Breast epithelium (tissue), 4 donors: ENCODE measurements around the gene RERE. TPM values are rescaled to one million over a fixed set of nuclear protein-coding genes. Genes with fewer than 3 reads are reported as not detected.
"Not testable (repeated sequence)": the region's sequence is repeated elsewhere in the genome, so short reads cannot be mapped to it uniquely, and the experiment has no call there.

Experiments
- DNase-seq, 2 donors: peaks; one replicate each; pipeline ENCODE4 v3.0.0-alpha.2; 2019; ENCODE audit warnings: low spot score in 2 of 2
- H3K27ac ChIP-seq, 2 donors: fragments of 200-600 bp; sonication (generic) in 1 of 2; one replicate each; pipeline ENCODE4 v1.5.1; 2016 to 2019; ENCODE audit warnings: mild to moderate bottlenecking in 1 of 2
- H3K27me3 ChIP-seq, 2 donors: fragments of 200-600 bp; sonication (generic) in 1 of 2; one replicate each; pipeline versions ENCODE4 v1.5.1 to v1.6.0; 2017 to 2019; ENCODE audit warnings: control low read depth in 1 of 2, mild to moderate bottlenecking in 1 of 2
- H3K36me3 ChIP-seq: fragments of 200-600 bp; one replicate; pipeline ENCODE4 v1.5.1; 2019
- H3K4me1 ChIP-seq, 2 donors: fragments of 200-600 bp; sonication (generic); one replicate each; pipeline ENCODE4 v1.5.1; 2016 to 2019; ENCODE audit warnings: control low read depth in 1 of 2
- H3K4me3 ChIP-seq, 3 donors: fragments of 200-600 bp; sonication (generic); 1 replicate in 2 of 3; 2 replicates in 1 of 3; pipeline ENCODE4 v1.5.1; 2016 to 2019; ENCODE audit warnings: mild to moderate bottlenecking in 3 of 3, moderate library complexity in 2 of 3
- H3K9me3 ChIP-seq, 2 donors: fragments of 200-600 bp; sonication (generic) in 1 of 2; one replicate each; pipeline ENCODE4 v1.5.1; 2016 to 2019; ENCODE audit warnings: control low read depth in 1 of 2
- POLR2A ChIP-seq: fragments of 450-650 bp; IDR thresholded peaks from one replicate; pipeline ENCODE4 v1.6.1; 2016; ENCODE audit warnings: antibody characterized with exemption, mild to moderate bottlenecking, moderate library complexity
- POLR2AphosphoS5 ChIP-seq, 3 donors: sonication (generic); formaldehyde crosslinking; IDR thresholded peaks; one replicate each; pipeline ENCODE4 v1.6.1; 2017; ENCODE audit warnings: antibody characterized with exemption in 3 of 3
- intact Hi-C: fragments of 100-400 bp; cut with DNase I; formaldehyde crosslinking; loops from one replicate; pipeline ENCODE4 v1.15.1; 2023; ENCODE audit warnings: low total_unique reads
- total RNA-seq, 3 donors: library from RNA; depleted of rRNA; stranded (reverse); fragments of >200 nt; gene quantifications; one replicate each; pipeline ENCODE4 v1.1.0, GENCODE V29; 2016
- TF ChIP-seq, protein P1 (sequence below), 3 donors: fragments of 450-650 bp; IDR thresholded peaks; one replicate each; pipeline ENCODE4 v1.5.1; 2016 to 2017; ENCODE audit warnings: antibody characterized with exemption in 3 of 3, mild to moderate bottlenecking in 3 of 3, moderate library complexity in 3 of 3

Gene RERE
- total RNA-seq, 3 donors from 2014 or later, result 65.8 to 166 (median 123) TPM

DNA sequence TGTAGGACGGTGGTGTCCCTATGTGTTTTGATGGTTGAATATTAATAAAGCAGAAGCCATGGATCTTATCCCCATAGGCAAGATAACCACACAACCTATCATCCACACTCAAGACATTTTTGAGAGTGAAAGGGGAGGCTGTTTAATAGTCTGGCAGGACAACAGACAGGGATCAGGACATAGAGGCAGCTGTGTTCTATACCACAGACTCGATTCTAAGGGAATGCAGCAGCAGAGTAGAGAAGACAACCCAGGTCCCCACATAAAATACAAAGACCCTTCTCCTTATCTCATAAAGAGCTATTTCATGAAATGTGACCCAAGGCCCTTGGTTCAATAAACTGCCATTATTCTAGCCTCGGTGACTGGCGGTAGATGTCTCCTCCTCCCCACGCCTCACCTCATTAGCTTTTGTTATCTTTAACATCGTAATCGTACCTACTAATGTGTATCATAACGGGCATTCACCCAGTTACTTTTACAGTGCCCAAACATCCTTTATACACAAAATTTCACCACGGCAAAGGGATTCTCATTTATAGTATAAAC is 196.3 kb downstream of the RERE start:
- H3K27ac ChIP-seq, intact Hi-C loops, H3K9me3 ChIP-seq, H3K36me3 ChIP-seq, DNase-seq, H3K27me3 ChIP-seq, H3K4me1 ChIP-seq, H3K4me3 ChIP-seq: not testable (repeated sequence)

DNA sequence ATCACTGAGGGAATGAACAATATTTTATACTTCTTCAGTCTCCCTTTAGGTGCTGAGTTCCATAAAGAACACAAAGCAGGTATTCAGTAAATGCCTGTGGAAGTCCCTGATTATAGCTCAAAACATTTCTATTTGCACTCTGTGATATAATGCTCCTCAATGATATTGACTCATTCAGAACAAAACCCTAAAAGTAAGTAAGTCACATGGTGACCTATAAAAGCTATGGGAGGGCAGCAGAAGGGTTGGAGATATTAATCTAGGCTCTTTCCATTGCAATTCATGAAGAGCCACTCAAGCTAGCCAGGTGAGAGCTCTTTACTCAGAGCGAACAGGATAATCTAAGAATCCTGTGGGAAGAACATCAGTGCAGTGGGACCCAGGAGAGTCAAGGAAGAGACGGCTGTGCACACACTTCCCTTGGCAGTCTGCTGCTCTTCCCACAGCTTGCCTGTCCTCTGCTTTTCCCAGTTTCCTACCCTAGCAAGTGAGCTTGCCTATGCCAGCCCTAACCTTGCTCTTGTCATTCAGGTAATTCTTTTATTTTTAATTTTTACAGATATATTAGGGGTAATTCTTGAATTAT is 197.4 kb downstream of the RERE start:
- H3K27me3 ChIP-seq, H3K36me3 ChIP-seq, intact Hi-C loops, H3K9me3 ChIP-seq, H3K4me3 ChIP-seq, DNase-seq, H3K4me1 ChIP-seq, H3K27ac ChIP-seq: not testable (repeated sequence)

DNA sequence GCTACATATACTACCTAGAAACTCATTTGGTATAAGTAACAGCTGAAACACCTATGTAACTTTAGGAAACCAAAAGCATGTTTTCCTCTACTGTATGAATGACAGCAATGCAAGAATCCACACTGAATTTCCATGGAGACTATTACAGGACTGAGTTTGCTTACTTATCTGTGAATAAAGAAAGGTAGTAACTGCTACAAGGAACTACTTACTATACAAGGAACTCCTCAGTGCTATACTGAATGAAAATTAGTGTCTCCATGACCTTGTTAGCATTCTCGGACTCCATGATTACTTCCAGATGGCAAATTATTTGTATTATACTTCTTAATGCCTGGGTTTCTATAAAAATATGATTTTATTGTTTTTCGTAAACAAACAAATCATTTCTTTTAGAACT is 198.0 kb downstream of the RERE start:
- H3K27me3 ChIP-seq, H3K4me1 ChIP-seq, DNase-seq, H3K27ac ChIP-seq, intact Hi-C loops, H3K9me3 ChIP-seq, H3K4me3 ChIP-seq, H3K36me3 ChIP-seq: not testable (repeated sequence)

DNA sequence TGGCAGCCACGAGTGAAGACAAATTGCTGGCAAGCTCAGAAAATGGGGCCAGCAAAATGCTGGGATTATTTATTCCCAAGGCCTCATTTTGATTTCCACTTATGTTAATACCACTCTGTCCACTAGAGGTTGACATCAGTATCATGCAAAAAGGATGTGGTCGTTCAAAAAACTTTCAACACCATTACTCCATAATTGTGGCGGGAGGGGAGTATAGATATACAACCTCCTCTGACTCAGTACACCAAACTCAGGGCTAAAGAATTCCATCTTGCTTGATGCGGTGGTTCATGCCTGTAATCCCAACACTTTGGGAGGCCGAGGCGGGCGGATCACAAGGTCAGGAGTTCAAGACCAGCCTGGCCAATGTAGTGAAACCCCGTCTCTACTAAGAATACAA is 200.6 kb downstream of the RERE start:
- intact Hi-C loops, H3K4me1 ChIP-seq, DNase-seq, H3K27me3 ChIP-seq, H3K4me3 ChIP-seq, H3K27ac ChIP-seq, H3K36me3 ChIP-seq, H3K9me3 ChIP-seq: not testable (repeated sequence)

DNA sequence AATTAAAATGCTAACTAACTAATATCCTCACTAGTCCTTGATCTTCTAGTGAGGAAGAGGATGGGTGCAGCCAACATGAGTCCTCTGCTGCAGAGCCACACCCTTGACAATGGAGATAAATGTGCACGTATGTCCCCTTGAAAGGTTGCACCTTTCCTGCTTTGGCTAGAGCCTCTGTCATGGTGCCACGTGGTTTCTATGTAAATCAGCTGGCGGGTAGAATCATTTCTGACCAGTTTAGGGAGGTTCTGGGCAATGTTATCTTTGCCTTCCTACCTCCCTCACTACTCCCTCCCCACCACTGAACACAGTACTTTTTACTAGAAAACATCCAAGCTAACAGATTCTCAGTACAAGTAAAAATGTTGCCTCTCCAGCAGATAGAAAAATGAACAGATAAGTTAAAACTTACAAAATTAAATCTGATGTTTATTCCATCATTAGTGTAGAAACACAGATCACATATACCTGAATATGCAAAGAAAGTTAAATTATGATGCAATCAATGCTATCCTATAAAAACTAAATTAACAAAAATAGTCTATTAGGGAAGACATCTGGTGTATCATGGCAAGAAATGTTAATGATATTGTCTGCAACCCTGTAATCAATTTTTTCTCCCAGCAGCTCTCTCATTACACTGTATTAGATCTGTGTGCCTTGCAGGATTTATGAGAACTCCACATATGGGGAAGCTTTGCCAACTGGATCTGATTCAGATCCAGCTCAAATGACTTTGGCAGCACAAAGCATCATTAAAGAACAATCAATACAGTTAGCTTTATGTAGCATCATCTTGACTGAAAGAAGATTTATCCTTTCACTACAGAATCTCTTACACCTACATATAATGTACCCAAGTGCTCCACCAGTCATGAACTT is 205.6 kb downstream of the RERE start:
- H3K27ac ChIP-seq, intact Hi-C loops, H3K36me3 ChIP-seq, H3K4me3 ChIP-seq, H3K27me3 ChIP-seq, H3K4me1 ChIP-seq, H3K9me3 ChIP-seq, DNase-seq: not testable (repeated sequence)

DNA sequence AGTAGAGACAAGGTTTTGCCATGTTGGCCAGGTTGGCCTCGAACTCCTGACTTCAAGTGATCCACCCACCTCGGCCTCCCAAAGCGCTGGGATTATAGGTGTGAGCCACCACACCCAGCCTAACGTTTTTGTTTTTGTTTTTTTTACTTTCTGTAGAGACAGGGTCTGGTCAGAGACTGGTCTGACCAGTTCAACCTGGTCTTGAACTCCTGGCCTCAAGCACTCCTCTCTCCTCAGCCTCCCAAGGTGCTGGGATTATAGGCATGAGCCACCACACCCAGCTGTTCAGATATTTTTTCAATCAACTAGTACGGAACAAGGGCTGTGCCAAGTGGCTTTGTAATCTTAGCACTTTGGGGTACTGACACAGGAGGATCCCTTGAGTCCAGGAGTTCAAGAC is 209.5 kb downstream of the RERE start:
- TF ChIP-seq, protein P1, sequence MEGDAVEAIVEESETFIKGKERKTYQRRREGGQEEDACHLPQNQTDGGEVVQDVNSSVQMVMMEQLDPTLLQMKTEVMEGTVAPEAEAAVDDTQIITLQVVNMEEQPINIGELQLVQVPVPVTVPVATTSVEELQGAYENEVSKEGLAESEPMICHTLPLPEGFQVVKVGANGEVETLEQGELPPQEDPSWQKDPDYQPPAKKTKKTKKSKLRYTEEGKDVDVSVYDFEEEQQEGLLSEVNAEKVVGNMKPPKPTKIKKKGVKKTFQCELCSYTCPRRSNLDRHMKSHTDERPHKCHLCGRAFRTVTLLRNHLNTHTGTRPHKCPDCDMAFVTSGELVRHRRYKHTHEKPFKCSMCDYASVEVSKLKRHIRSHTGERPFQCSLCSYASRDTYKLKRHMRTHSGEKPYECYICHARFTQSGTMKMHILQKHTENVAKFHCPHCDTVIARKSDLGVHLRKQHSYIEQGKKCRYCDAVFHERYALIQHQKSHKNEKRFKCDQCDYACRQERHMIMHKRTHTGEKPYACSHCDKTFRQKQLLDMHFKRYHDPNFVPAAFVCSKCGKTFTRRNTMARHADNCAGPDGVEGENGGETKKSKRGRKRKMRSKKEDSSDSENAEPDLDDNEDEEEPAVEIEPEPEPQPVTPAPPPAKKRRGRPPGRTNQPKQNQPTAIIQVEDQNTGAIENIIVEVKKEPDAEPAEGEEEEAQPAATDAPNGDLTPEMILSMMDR (IDR thresholded peaks at IDR 0.05), result no peak
- no peak for TF ChIP-seq POLR2AphosphoS5 (IDR thresholded peaks at IDR 0.05)
- DNase-seq, result no peak
- Histone ChIP-seq H3K9me3 (no peaks in the 10 kb centered on the region), H3K36me3 (no peaks in the 10 kb centered on the region), H3K27ac (no peak overlapping the region), H3K4me3 (no peak overlapping the region), H3K4me1 (no peaks in the 10 kb centered on the region), H3K27me3 (no peaks in the 10 kb centered on the region)
- intact Hi-C loops, result no loop called here

DNA sequence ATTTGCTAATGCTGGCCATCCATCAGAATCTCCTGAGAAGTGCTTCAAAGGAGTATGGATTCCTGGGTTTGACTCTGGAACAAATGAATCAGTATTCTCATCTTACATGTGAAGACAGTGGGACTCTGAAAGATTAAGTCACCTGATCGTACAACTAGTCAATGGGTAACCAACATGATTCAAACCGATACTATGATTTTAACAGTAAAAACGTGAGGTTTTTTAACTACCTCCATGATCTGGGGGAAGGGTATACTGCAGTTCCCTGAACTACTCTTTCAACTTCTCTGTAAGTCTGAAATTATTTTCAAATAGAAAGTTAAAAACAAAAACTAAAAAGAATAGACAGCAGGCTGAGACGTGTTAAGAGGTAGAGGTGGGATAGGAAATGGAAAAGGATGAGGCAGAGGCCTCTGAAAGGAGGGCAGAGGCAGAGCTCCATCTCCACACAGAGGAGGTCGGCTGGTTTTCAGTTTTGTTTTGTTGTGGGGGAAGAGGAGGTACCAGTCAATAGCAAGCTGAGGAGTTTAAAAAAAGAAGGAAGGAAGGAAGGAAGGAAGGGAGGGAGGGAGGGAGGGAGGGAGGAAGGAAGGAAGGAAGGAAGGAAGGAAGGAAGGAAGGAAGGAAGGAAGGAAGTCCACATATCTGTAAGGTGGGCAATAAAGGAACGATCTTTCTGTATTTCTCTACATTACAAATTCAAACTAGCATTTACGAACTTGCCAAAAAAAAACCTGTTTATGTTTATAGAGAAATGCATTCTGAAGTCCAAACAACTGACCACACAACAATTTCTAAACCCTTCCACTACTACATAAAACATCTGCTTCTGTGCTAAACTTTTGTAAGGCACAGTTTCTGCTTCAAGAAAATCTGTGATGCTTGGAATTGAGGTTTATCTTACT is 213.1 kb downstream of the RERE start:
- no peaks in the 10 kb centered on the region for H3K27me3 ChIP-seq
- no peak overlapping the region for H3K27ac ChIP-seq
- DNase-seq, result no peak
- H3K9me3 ChIP-seq, result no peaks in the 10 kb centered on the region
- H3K4me1 ChIP-seq, result no peaks in the 10 kb centered on the region
- intact Hi-C loops, result no loop called here
- H3K4me3 ChIP-seq, result no peak overlapping the region
- TF ChIP-seq, protein P1 (IDR thresholded peaks at IDR 0.05), result no peak
- TF ChIP-seq POLR2A, result no peak
- no peaks in the 10 kb centered on the region for H3K36me3 ChIP-seq
